HG03025 (cell line): ENCODE results near the gene PDE7B.
"Not testable (repeated sequence)": the region's sequence is repeated elsewhere in the genome, so short reads cannot be mapped to it uniquely, and the experiment has no call there.

Experiments
- ATAC-seq: cut with Tn5 transposase; IDR thresholded peaks from one replicate; pipeline ENCODE4 v1.9.1; 2021; ENCODE audit warnings: mild to moderate bottlenecking, moderate library complexity; ENCODE audit not compliant: unreplicated experiment, low FRiP score

PDE7B gene

DNA sequence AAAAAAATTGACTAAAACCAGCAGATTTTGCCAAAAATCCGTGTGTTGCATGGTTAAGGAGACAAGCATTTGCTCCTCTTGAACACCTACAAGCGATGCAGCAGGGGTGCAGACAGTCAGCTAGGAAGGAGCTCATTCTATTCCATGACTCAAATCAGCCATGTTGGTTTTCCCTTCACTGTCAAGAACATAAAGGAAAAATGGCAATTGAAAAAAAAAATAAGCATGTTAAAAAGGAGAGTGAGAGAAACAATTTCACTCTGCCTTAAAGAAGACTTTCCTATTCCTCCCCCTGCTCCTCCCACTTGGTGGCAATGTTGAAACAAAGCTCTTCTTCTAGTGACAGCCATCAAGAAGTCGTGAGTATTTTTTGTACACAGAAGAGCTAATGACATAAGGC is 283.2 kb downstream of the PDE7B start:
- ATAC-seq, result no peak

DNA sequence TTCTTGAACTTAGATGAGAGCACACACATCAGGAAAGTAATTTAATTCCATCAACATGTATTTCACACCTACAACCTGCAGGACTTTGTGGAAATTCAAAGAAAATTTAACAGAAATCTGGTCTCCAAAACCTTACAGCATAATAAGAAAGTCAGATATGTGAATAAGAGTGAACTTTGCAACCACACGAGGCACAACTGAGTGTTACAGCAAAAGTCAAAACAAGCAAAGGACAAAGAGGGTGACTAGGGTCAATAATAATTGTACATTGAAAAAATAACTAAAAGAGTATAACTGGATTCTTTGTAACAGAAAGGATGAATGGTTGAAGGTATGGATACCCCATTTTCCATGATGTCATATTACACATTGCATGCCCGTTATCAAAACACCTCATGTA is 284.8 kb downstream of the PDE7B start:
- no peak for ATAC-seq

DNA sequence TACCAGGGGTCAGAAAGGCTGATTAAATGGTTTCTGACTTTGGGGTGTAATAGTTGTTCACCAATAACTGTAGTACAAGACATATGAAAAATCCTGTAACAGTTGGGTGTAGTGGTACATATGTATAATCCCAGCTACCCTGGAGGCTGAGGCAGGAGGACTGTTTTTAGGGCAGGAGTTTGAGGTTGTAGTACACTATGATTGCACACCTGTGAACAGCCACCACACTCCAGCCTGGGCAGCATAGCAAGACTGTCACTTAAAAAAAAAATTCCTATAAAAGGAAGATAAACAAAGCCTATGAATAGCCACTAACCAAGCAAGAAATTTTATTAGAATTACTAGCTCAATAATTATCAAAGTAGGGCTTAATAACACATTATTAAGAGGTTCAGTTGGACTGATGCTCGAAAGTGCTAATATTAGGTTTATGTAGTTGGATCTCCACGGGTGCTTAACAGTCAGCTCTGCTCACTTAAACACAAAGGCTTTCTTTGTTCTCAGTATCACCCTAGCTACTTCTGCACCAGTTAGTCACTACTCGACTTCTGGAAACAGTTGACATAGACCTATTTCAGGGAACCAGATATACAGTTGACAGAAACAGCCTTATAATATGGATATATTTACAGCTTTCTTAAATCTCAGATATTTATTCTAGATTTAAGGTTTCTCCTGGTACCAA is 285.6 kb downstream of the PDE7B start:
- ATAC-seq, result no peak

DNA sequence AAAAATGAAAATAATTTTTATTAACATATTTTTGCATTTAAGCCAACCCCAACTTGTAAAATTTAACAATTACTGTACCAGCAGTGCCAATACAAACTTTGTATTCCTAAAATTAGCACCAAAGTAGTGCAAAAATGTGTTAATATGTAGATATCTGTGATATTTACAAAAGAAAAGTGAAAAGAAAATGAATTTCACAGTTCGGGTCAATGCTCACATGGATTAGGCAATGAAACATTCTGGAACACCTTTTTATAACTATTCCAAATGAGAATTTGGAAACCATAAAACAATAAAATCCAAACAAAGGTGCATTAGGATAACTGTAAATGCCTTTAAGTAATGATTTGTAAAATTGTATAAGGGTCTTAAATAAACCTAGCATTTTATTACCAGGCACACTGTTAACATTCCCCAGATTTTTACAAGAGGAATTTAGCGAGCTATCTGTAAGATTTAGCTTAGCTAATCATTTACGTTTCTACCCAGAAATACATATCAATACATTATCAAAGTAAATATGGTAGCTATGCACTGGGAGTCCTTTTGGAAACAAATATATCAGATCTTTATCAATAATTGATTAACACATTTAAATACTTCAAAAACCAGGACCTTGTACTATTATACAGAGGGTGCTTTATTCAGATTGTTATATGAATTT is 286.4 kb downstream of the PDE7B start:
- ATAC-seq, result no peak

DNA sequence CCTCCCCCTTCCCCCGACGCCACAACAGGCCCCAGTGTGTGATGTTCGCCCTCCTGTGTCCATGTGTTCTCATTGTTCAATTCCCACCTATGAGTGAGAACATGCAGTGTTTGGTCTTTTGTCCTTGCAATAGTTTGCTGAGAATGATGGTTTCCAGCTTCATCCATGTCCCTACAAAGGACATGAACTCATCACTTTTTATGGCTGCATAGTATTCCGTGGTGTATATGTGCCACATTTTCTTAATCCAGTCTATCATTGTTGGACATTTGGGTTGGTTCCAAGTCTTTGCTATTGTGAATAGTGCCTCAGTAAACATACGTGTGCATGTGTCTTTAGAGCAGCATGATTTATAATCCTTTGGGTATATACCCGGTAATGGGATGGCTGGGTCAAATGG is 287.6 kb downstream of the PDE7B start:
- not testable (repeated sequence) for ATAC-seq

DNA sequence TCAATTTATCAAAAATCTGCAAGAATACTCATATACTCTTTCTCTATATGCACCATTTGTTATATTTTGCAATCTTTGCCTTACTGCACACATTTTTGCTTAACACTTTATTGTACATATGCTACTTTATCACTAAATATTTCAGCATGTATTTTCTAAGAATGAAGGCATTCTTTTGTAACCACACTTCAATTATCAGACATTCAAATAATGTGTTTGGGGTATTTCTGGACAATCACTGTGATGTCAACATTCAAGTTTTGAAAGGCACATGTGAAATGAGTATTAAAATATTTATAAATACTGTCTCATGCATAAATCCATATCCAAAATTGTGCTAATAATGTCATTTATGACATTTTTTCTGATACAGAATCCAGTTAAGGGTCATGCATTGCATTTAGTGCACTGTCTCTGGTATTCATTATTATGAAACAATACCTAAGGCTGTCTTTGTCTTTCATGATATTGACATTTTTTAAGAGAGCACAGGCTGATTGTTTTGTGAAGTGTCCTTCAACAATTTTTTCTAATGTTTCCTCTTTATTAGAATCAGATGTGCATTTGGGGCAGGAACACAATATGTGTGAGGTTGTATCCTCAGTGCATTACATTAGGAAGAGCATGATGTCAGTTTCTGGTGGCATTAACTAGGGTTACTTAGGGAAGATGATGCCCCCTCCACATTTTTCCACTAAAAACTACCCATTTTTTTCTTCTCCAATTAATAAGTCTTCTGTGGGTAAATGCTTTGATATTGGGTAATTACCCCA is 292.9 kb downstream of the PDE7B start:
- no peak for ATAC-seq

DNA sequence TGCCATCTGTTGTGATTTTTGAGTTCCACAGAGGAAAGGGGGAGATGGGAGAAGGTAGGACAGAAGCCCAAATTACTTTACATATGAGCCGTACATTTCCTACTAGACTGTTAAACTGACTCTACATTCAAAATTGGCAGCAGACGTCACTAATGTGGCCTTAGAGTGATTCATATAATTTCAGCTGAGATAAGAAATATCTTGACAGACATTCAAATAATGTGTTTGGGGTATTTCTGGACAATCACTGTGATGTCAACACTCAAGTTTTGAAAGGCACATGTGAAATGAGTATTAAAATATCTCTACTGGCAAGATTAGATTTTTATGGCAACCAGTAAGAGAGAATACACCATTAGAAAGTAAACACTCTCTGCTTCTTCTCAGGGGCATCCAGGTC is 294.6 kb downstream of the PDE7B start:
- no peak for ATAC-seq

DNA sequence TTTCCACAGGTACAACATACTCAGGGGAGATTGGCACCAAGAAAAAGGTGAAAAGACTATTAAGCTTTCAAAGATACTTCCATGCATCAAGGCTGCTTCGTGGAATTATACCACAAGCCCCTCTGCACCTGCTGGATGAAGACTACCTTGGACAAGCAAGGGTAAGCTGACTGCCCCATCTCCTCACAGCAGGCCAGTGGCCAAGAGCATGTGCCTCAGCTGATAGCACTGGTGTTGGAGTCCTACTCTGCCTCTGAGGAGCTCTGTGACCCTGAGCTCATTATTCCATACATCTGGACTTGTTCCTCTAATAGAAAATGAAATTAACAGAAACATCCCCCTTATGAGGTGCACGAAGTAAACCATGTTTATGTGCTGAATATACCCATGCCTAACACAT is 295.8 kb downstream of the PDE7B start:
- no peak for ATAC-seq

DNA sequence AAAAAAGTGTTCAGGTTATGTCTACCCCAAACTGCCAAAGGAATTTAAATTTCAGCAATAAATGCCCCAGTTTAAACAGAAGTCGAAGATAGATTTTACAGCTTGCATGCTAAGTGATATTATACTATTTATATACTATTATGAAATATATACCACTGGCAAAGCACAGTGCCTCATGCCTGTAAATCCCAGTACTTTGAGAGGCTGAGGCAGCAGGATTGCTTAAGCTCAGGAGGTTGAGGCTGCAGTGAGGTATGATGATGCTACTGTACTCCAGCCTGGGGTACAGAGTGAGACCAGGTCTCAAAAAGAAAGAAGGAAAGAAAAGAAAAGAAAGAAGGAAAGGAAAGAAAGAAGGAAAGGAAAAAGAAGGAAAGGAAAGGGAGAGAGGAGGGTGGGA is 296.6 kb downstream of the PDE7B start:
- no peak for ATAC-seq

DNA sequence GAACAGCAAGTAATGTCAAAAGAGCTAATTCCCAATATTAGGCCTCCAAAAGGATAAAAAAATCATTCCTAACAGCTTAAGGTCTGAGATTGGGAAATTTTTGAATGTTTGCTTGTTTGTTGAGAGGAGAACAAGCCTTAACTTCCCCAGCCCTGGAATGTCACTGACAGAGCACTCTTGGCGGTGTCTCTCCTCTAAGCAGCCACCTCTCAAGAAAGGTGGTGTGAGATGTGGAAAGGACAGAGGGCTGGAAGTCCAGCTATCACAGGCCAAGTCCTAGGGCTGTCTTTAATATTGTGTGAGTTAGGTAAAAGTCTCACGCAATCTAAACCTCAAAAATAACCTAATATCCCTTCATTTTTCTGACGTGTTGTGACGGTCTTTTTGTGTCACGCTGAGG is 297.0 kb downstream of the PDE7B start:
- no peak for ATAC-seq

DNA sequence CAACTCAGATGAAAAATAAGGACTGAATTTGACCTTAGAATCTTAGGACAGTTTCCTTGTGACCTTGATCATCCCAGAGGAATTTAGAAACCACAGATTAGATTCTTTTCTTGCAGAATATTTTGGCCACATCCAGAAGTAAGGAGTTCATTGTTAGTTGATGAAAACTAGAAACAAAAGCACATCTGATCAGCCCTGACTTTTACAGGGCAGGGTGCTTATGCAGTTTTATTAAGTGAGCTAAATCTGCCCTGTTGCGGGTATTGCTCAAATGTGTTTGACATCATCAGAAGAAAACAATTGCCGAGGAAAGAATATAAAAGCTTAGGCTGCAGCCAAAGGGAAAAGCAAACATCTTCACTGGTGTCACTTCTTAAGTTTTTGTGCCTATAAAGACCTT is 297.8 kb downstream of the PDE7B start:
- no peak for ATAC-seq

DNA sequence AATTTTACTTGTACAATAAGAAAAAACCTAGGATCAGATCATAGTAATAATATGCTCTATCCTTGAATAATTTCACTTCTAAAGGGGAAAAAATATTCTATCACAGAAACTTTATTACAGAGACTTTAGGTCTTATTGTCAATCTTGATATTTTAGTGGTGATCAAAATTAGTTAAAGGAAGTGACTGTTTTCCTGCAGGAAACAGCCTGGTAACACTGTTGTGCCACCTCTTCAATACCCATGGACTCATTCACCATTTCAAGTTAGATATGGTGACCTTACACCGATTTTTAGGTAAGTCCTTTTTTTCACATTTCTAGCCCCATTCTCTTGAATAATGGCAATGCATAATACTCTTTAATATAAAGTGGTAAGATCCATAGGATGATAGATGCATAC is 299.5 kb downstream of the PDE7B start:
- no peak for ATAC-seq

DNA sequence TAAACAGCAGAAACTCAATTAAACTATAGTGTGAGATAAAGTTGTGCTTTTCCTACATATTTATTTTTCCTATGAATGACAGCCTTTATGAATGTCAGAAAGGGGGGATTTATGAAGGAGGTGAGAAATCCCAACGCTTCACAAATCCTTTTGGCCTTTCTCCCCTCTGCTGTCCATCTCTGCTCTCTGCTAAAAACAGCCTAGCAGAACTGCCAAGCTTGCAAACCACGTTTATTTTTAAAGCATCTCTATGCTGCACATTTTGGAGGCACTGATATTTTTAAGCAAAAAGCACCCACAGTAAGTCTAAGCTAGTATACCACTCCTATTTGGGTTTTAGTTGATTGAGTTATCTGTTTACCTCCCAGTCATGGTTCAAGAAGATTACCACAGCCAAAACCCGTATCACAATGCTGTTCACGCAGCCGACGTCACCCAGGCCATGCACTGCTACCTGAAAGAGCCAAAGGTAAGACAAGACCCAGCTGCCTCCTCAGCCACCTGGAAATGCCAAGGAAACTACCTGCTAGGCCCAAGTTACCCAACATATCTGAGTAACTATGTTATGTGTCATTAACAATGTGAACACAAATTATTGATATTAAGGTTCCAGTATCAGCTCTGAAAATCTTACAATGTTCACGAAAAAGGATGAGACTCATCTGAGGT is 302.3 kb downstream of the PDE7B start:
- ATAC-seq, result no peak

DNA sequence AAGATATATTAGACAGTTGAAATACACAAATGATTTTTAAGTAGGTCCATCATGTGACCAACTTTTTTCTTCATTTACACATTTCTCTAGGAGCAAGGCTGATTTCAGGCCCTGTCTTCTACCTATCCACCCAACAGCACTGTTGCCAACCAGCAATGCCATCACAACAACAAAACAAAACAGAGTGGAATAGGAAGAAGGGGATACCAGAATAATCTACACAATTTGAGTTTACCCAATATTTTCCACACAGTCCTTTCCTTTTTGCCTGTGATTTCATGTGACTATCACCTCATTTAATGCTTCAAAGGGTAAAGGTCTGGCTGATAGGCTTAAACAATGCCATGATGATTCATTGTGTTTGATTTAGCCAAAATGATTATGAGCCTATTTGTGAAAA is 303.7 kb downstream of the PDE7B start:
- no peak for ATAC-seq

DNA sequence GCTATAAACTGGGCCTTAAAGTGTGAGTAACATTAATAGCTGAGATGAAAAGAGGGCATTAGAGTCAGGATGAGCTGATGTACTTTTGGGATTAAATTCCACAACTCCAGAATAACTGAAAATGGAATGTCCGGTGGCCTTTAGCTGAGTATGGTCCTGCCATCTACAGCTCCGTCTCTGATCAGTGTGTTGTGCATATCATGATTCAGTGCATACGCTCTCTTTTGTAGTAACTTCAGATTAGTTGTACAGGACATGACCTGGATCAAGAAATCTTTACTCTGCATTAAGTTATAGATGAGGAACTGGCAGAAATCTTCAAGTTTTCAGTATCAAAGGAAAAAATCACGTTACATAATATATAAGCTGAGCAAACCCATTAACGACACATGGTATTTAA is 306.2 kb downstream of the PDE7B start:
- ATAC-seq, result no peak

DNA sequence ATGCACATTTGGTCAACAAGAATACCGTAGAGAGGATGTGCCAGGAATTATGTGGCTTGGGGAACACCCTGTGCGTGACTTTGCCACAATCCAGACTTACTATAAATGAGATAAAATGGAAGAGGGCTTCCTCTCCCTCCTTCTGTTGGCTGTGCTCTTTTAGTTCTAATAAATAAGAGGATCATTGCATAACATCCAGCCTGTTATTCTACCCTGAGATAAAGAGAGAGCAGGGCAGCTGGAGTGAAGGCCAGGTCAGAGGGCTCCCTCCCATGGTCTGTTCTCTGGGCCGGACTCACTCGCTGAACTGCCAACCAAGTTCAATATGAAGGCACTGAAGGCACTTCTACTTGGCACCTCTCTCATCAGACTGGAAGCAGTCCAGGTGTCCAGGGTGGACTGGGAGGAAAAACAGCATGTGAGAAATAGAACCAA is 306.9 kb downstream of the PDE7B start:
- ATAC-seq, result no peak

DNA sequence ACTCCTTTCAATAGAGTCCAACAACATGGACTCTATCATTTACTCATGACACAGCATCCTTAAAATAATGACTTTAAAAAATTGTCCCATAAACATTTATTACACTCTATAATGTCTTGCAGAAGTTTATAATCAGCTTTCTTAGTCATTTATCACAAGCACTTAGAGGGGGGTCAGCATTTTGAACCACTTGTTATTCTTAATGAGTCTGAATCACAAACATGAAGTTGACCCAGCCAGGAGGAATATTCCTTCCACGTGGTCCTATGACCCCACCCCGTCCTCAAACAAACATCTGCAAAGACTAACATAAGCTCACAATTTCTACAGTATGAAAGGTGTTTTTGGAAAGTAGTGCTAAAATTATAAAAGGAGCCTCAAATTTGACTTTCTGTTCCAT is 307.5 kb downstream of the PDE7B start:
- ATAC-seq, result no peak

DNA sequence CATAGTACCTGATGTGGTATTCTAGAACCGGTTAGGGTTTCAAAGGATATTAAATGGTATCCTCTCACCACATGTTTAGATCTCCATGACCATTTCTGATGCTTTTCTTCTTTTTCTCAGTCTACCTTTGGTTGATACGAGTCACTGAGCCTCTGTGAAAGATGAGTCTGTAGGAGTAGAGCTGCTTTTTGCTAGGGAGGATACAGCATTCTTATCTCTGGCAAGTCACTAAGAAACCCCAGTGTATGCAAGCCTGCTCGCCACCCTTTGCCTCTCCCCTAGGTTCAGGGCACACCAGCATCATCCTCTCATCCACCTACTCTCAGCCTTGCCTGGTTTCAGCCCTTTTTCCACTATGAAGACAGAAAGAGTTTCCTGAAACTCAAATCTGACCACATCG is 308.7 kb downstream of the PDE7B start:
- ATAC-seq, result no peak

DNA sequence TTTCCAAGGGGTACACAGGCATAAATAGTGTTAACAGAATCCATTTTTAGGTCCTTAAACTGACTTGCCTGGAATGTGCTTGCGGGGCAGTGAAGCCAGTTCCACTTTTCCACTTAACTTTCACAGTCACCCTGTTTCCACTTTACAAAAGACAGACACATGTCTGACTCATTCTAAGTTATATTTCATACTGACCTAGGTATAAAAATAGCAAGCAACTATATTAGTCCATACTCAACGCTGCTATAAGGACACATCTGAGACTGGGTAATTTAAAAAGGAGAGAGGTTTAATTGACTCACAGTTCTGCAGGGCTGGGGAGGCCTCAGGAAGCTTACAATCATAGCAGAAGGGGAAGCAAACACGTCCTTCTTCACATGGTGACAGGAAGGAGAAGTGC is 310.4 kb downstream of the PDE7B start:
- ATAC-seq, result no peak

DNA sequence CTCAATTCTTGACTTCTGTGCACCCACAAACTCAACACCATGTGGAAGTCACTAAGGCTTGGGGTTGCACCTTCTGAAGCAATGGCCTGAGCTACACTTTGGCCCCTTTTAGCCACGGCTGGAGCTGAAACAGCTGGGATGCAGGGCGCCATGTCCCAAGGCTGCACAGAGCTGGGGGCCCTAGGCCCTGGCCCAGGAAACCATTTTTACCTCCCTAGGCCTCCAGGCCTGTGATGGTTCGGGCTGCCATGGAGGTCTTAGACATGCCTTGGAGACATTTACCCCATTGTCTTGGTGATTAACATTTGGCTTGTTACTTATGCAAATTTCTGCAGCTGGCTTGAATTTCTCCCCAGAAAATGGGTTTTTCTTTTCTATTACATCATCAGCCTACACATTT is 311.8 kb downstream of the PDE7B start:
- ATAC-seq, result no peak

DNA sequence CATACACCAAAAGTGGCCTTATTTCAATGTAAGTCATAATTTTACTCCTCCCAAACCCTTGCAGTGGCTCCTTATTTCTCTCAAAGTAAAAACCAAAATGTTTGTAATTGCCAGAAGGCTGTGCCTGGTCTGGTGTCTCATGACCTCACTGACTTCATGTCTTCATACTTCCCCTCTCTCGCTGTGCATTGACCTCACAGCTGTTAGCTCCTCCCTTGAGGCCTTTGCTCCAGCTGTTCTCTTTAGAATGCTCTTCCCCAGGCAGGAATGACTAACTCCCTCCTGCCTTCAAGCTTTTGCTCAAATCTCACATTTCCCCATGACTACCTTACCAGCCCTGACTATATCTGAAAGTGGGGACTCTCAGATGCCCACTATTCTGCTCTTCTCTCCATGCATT is 315.3 kb downstream of the PDE7B start:
- no peak for ATAC-seq
